ENCODE measurements around the gene PREX1. TPM values are rescaled to one million over a fixed set of nuclear protein-coding genes. Genes with fewer than 3 reads are reported as not detected.

Gene PREX1
- total RNA-seq, 1 donor from 2014 or later: 11.2 TPM

DNA sequence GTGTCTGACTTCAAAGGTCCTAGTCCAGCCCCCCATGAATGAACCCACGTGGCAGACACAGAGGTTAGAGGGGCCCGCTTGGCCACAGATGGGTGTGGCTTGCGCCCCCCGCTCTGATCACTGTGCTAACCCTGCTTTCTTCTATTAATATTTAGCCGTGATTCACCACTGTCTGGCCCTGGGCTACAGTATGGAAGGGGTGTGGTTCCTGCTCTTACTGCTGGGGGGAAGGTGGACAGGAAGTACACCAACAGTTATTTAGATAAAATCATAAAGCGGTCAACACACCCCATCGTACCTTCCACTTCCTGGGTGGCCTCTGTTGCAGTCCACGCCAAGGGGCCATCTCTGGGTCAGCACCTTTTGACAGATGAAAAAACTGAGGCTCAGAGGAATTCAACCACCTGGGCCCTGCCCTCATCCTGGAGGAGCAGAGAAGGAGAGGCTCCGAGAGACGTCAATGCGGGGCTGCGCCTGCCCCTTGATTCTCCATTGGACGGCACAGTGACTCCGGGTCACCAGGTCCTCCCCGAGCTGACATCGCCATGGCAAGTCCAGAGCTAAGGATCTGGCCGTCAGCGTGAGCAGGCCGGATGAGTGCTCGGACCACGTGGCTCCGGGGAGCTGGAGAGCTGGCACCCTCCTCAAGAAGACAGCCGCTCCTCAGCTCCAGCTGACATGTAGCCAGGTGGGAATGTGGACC, 206.3 kb downstream of the PREX1 start:
- intact Hi-C loops (cut with micrococcal nuclease): loop anchor here (5.0 kb wide), 1 partner anchor 944 kb away; no protein-coding TSS in a partner anchor
- Histone ChIP-seq H3K9me3 (replicated peaks) (no peaks in the 10 kb centered on the region), H3K4me1 (peaks cover 23% of the 10 kb centered on the region), H3K36me3 (peaks cover 12% of the 10 kb centered on the region), H3K27me3 (ENCODE audit: low read depth) (no peaks in the 10 kb centered on the region), H3K4me3 (peak overlapping the region; percentile 53), H3K27ac (replicated peaks) (no peak overlapping the region)
- TF ChIP-seq, protein P1, sequence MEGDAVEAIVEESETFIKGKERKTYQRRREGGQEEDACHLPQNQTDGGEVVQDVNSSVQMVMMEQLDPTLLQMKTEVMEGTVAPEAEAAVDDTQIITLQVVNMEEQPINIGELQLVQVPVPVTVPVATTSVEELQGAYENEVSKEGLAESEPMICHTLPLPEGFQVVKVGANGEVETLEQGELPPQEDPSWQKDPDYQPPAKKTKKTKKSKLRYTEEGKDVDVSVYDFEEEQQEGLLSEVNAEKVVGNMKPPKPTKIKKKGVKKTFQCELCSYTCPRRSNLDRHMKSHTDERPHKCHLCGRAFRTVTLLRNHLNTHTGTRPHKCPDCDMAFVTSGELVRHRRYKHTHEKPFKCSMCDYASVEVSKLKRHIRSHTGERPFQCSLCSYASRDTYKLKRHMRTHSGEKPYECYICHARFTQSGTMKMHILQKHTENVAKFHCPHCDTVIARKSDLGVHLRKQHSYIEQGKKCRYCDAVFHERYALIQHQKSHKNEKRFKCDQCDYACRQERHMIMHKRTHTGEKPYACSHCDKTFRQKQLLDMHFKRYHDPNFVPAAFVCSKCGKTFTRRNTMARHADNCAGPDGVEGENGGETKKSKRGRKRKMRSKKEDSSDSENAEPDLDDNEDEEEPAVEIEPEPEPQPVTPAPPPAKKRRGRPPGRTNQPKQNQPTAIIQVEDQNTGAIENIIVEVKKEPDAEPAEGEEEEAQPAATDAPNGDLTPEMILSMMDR (IDR thresholded peaks at IDR 0.05; ENCODE audit: borderline replicate concordance): peak; percentile 3
- no peak for DNase-seq

DNA sequence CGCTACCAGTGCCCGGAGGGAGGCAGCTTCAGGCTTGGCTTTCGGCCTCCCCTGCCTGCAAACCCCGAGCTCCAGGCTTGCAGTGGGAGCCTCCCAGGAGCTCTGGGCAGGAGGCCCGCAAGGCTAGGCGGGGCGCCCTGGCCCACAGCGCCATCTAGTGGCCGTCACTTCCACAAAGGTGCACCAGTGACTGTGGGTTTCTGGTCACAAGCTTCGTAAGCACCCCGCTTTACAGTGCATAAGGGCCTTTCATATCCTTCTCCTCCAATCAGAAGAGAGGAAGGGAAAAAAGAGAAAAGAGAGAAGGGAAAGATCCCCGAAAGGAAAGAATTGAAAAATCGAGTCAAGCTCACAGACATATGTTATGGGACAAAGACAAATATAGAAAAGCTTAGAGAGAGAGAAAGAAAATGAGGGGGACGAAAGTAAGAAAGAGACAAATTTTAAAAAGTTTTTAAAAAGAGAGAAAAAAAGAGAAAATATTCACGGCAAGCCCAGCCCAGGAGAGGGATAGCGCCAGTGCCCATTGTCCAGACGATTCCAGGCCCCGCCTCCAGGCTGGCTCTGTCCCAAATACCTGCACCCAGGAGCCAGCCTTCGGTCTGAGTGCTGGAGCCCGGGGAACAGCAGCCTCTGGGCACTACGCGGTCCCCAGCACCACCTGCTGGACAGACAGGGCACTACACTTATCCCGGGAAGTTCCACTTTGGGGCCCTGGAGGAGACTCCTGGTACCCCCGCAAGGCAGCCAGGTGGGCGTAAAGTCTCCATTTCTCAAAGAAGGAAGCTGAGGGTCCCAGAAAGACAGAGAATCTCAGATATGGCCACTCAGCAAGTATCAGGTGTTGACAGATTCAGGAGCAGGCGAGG, 207.1 kb downstream of the PREX1 start:
- no peaks in the 10 kb centered on the region for H3K9me3 ChIP-seq (replicated peaks)
- TF ChIP-seq, protein P1 (IDR thresholded peaks at IDR 0.05; ENCODE audit: borderline replicate concordance): peak; percentile 79
- peaks cover 23% of the 10 kb centered on the region for H3K4me1 ChIP-seq
- DNase-seq: peak; percentile 85
- H3K36me3 ChIP-seq: peaks cover 4% of the 10 kb centered on the region
- no peak overlapping the region for H3K27ac ChIP-seq (replicated peaks)
- H3K4me3 ChIP-seq: peak overlapping the region; percentile 53
- no peaks in the 10 kb centered on the region for H3K27me3 ChIP-seq (ENCODE audit: low read depth)
- intact Hi-C loops (cut with micrococcal nuclease): loop anchor here (5.0 kb wide), 1 partner anchor 943 kb away; no protein-coding TSS in a partner anchor

DNA sequence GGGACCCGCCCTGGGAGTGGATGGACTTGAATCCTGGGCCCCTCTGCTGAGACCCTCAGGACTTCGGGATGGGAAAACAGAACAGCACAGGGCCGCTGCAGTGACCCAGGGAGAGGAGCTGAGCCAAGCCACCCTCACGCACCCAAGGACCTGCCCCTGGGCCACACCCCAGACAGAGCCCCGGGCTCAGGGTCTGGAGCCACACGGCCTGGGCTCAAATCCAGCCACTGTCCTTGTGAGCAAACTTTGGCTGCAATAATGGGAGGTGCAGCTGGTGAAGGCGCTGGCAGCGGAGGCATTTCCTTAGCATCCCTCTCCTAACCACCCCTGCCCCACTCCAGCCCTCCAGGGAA, 207.7 kb downstream of the PREX1 start:
- no peaks in the 10 kb centered on the region for H3K9me3 ChIP-seq (replicated peaks)
- no peaks in the 10 kb centered on the region for H3K36me3 ChIP-seq
- TF ChIP-seq, protein P1 (IDR thresholded peaks at IDR 0.05; ENCODE audit: borderline replicate concordance): no peak
- H3K4me3 ChIP-seq: no peak overlapping the region
- H3K27me3 ChIP-seq (ENCODE audit: low read depth): no peaks in the 10 kb centered on the region
- DNase-seq: no peak
- peak overlapping the region; percentile 15 for H3K27ac ChIP-seq (replicated peaks)
- H3K4me1 ChIP-seq: peaks cover 23% of the 10 kb centered on the region
- intact Hi-C loops (cut with micrococcal nuclease): loop anchor here (5.0 kb wide), 1 partner anchor 943 kb away; no protein-coding TSS in a partner anchor

DNA sequence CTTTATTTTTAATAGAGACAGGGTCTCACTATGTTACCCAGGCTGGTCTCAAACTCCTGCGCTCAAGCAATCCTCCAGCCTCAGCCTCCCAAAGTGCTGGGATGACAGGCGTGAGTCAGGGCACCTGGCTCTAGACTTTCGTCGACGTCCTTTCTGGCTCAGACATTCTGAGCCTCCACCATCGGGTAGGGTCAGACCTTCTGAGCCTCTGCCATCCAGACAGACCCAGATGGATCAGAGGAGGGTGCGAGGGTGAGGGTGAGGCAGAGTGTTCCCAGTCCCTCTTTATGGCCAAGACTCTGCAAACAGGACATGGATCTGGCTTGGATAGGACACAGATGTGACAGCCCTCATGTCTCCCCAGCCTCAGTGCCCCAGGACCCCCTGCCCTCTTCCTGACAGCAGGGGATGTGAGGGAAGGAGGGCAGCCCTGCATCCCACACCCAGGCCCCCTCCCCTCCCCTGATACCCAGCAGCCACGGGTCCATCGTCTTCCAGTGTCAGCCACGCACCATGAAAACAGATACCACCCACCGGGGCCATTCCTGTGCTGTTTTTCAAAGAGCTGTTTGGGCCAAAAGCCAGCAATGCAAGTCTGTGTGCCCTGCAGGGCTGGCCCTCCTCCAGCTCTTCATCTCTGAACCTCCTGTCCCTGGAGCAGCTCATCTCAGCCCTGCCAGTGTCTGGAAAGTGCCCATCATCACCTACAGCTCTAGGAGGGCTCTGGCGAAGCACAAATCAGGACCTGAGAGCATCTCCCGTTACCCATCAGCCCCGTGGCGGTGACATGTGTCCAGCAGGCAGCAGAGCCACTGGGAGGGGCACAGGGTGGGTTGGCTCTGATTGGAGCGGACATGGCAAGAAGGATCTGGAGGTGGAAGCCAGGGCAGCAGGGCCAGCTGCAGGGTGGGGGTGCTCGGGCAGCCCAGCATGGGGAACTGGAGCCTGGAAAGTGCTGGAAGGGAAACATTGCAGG, 208.4 kb downstream of the PREX1 start:
- H3K36me3 ChIP-seq: no peaks in the 10 kb centered on the region
- peak; percentile 52 for DNase-seq
- H3K27me3 ChIP-seq (ENCODE audit: low read depth): no peaks in the 10 kb centered on the region
- intact Hi-C loops (cut with micrococcal nuclease): loop anchor here (5.0 to 10.0 kb wide), 2 partner anchors 835 to 942 kb away; partner anchors contain the start of gene SULF2
- peak overlapping the region; percentile 15 for H3K27ac ChIP-seq (replicated peaks)
- H3K4me3 ChIP-seq: no peak overlapping the region
- TF ChIP-seq, protein P1 (IDR thresholded peaks at IDR 0.05; ENCODE audit: borderline replicate concordance): no peak
- H3K4me1 ChIP-seq: peaks cover 23% of the 10 kb centered on the region
- H3K9me3 ChIP-seq (replicated peaks): no peaks in the 10 kb centered on the region
